Esophagus muscularis mucosa (tissue), 4 donors: ENCODE data around the gene POLR2J.
"Not testable (repeated sequence)": the region's sequence is repeated elsewhere in the genome, so short reads cannot be mapped to it uniquely, and the experiment has no call there.

Experiments used
- EP300 ChIP-seq: sonication (generic); formaldehyde crosslinking; IDR thresholded peaks from one replicate; pipeline ENCODE4 v1.6.1; 2017; ENCODE audit warnings: antibody characterized with exemption
- POLR2A ChIP-seq: fragments of 450-650 bp; IDR thresholded peaks from one replicate; pipeline ENCODE4 v1.6.1; 2017; ENCODE audit warnings: antibody characterized with exemption, moderate library complexity, mild to moderate bottlenecking, low read depth
- TF ChIP-seq, protein P1 (sequence below), 3 experiments: fragments of 200-600 bp in 2 of 3; fragments of 450-650 bp in 1 of 3; sonication (generic) in 2 of 3; IDR thresholded peaks; one replicate each; pipeline ENCODE4 v1.5.1; 2017 to 2019; ENCODE audit warnings: antibody characterized with exemption in 3 of 3, mild to moderate bottlenecking in 2 of 3, moderate library complexity in 1 of 3

DNA sequence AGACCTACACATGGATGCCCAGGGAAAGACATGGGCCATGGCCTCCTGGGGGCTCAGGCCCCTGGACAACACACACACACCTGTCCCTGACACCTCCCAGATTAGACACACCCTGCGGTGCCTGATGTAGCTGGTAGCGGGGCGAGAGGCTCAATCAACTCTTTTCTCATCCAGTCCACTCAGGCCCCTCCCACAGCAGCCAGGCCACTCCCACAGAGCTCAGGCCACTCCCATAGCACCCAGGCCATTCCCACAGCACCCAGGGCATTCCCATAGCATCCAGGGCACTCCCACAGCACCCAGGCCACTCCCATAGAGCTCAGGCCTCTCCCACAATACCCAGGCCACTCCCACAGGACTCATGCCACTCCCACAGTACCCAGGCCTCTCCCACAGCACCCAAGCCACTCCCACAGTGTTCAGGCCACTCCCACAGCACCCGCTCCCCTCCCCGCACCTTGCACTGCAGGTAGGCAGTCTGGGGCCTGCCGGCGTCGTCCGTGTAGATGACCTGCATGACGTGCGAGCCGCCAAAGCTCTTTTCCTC, 11.9 kb upstream of the POLR2J start:
- TF ChIP-seq, protein P1, sequence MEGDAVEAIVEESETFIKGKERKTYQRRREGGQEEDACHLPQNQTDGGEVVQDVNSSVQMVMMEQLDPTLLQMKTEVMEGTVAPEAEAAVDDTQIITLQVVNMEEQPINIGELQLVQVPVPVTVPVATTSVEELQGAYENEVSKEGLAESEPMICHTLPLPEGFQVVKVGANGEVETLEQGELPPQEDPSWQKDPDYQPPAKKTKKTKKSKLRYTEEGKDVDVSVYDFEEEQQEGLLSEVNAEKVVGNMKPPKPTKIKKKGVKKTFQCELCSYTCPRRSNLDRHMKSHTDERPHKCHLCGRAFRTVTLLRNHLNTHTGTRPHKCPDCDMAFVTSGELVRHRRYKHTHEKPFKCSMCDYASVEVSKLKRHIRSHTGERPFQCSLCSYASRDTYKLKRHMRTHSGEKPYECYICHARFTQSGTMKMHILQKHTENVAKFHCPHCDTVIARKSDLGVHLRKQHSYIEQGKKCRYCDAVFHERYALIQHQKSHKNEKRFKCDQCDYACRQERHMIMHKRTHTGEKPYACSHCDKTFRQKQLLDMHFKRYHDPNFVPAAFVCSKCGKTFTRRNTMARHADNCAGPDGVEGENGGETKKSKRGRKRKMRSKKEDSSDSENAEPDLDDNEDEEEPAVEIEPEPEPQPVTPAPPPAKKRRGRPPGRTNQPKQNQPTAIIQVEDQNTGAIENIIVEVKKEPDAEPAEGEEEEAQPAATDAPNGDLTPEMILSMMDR (IDR thresholded peaks at IDR 0.05): not testable (repeated sequence)
- not testable (repeated sequence) for TF ChIP-seq EP300, POLR2A
